ENCODE data around the gene EVC2.

EVC2 gene

DNA sequence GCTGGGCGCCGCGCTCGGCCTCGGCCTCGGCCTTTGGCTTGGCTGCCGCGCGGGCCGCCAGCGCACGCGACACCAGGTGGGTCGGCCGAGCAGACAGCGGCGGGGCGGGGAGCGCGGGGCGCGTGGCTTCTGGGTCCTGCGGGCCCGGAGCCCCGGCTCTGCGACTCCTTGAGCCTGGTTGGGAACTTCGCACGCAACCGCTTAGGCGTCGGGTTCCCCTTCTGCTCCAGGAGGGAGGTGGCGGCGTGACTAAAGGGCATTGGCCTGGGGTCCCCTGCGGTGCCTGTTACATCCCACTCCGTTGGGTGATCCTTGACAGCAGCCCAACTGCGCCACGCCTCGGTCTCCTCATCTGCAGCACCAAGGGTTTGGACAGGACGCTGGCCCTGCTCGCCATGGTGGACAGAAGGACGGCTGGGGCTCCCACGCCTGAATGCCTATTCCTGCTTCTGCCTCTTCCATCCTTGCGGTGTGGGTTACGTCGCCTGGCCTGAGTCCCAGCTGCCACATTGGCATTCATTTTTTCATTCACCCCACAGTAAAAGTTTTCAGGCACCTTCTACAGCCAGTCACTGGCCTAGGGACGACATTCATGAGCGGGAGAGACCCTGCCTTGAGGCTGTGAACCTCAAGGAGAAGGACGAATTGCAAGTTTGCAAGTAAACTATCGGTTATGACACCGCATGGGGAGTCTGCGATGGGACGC, 3.3 kb upstream of the EVC2 start:
- no peak for DNase-seq

- peak; percentile 16 for DNase-seq
These were observed 2.7 kb upstream of the EVC2 start, which contains the start of gene EVC for GRCh38 chr4:5710961-5711478. Gene EVC (plus strand): TSS chr4:5711201. CDS start chr4:5711381, 180 bp downstream.

GRCh38 chr4:5710065-5710960, 2.0 kb upstream of the EVC2 start:
- DNase-seq, result no peak

- no peak for DNase-seq
These were observed 832 bp upstream of the EVC2 start for GRCh38 chr4:5709207-5709575.

DNA sequence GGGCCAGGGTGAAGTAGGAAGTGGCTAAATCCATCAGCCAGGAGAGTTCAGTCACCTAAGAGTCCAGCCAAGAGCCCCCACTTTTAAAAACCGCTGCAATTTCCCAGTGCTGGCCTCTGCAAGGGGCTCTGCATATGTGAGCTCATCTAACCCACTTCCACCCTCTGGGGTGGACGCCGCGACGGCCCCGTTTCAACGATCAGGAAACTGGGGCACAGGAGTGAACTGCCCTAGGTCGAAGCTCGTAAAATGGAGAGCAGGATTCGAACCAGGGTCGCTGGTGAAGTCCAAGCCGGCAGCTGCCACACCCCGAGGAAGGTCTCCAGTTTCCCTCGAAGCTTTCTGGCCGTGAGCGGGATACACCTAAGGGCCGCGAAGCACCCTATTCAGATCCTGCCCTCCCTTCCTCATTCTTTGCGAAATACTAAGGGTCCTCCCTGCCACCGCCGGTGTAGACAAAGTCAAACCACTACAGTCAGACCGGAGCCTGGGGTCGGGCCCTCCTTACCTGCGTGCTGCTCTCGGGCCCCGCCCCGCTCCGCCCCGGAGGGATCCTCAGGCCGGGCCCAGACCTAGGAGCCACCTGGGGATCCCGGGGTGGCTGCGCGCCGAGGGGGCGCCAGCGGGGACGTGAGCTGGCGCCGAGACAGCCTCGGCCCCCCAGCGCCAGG, 446 bp downstream of the EVC2 start:
- no peak for DNase-seq

GRCh38 chr4:5707366-5707765, 993 bp downstream of the EVC2 start:
- DNase-seq, result no peak

- no peak for DNase-seq
These were observed 1.7 kb downstream of the EVC2 start for GRCh38 chr4:5706486-5707290.

DNA sequence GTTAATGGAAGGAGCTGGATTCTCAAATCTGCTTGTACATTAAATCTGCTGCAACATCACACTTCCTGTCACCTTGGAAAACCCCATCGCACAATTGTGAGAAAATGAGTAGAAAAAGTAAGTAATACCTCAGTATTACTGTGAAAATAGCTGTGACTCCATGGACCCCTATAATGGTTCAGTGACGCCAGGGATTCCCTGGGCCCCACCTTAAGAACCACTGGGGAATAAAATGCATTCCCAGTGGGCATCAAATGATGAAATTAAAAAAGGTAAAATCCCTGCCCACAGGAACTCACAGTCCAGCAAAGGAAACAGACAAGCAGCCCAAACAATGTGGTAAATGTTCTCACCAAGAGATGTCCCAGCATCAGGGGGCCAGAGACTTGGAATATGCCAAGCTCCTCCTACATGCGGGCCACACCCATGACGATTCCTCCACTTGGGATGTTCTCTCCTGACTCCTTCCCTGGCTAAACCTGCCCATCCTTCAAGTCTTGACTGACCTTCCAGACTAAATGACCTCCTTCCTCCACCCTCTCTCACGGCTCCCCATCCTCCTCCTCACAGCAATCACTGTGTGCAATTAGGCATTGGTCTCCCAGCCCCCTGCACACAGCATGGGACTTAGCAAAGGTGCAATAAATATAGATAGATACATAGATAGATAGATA, 2.6 kb downstream of the EVC2 start:
- DNase-seq, result no peak

GRCh38 chr4:5704276-5704675, 4.1 kb downstream of the EVC2 start:
- DNase-seq, result no peak

- DNase-seq, result no peak
These were observed 4.5 kb downstream of the EVC2 start for GRCh38 chr4:5703831-5704230.

- no peak for DNase-seq
These were observed 6.4 kb downstream of the EVC2 start for GRCh38 chr4:5701971-5702370.

GRCh38 chr4:5700459-5700858, 7.9 kb downstream of the EVC2 start:
- no peak for DNase-seq

DNA sequence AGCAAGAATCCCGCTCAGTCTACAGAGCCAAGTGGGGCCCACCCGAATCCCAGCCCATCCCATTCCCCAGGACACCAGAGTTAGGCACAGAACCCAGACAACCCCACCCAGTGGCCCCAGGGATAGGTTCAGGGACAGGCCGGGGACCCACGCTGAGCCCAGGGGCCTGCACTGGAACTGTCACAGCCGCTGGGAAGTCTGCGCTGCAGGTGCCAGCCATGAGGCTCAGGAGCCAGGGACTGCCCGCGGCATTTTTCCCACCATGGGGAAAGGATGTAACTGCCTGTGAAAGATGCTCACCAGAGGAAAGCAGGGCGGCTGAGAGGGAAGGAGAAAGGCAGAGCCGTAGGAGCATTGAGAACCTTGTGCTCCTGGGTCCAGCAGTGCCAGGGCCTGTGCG, 12.0 kb downstream of the EVC2 start:
- no peak for DNase-seq

- DNase-seq, result no peak
These were observed 14.5 kb downstream of the EVC2 start for GRCh38 chr4:5693871-5694270.

DNA sequence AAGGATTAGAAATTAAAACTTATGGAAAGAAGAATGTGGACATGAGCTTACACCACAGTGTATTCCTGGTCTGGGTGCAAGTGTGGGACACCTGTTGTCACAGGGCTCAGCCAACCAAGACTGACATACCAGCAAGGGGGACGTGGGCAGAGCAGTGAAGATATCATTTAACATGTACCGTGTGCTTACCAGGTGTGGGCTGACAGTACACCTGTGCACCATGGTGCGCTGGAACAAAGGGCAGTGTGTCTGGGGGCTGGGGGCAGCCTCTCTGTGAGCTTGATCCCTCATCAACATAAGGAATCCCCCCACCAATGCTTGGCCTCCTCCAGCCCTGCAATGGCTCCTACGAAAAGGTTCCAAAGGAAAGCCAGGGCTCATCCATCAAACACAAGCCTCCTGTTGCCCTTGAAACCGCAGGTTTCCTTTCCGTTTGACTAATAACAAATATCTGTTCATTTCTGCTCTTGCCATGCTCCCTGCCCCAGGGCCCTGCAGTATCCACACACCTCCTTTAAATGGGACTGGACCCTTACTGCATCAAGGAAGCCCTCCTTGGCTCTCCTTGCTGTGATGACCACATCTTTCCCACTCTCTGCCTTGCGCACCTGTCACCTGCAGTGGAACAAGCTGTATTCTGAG, 16.7 kb downstream of the EVC2 start:
- DNase-seq, result no peak

- DNase-seq, result no peak
These were observed 19.3 kb downstream of the EVC2 start for GRCh38 chr4:5689065-5689464.

DNA sequence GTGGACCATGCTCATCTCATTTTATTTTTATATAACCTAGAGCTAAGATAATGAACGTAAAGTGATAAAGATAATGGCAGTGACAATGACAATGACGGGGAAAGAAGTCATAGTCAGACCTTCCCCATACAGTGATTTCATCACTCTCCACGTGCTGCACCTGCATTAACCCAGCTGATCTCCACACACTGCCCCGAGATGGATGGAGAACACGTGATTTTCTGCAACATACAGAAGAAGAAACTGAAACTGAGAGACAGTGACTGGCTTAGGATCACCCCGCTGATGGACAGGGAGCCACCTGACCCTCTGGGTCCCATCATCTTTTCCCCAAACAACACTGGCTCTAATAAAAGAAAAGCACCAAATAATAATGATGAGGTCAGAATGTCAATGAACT, 22.0 kb downstream of the EVC2 start:
- no peak for DNase-seq

DNA sequence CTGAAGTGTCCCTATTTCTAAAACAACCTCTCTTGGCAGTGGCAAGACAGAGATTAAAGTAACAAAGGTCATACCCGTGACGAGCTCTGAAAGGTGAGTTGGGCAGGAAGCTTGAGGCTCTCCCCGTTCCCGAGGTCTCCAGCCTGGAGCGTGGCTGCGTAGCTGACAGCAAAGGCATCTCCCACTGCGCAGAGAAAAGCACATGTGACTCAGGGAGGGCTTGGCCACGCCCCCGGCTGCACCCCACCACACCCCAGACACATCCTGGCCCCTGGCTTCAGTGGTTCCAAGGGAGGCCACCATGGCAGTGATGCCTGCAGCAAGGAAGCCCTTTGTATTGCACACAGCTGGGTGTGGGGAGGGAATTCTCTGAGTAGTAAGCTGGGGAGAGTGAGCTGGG, 23.1 kb downstream of the EVC2 start:
- DNase-seq, result no peak

DNA sequence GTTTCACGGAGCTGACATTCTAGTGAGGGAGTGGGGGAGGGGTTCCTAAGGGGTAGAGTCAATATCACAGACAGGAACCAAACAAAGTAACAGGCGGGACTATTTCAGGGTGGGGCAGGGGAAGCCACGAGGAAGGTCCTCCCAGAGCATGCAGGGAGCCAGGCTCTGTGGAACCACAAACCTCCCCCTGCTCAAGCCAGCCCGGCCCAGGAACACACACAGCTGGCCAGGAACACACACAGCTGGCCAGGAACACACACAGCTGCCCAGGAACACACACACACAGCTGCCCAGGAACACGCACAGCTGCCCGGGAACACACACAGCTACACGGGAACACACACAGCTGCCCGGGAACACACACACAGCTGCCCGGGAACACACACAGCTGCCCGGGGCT, 24.8 kb downstream of the EVC2 start:
- DNase-seq, result no peak

- DNase-seq, result no peak
These were observed 29.4 kb downstream of the EVC2 start for GRCh38 chr4:5678977-5679376.

- DNase-seq, result no peak
These were observed 31.6 kb downstream of the EVC2 start for GRCh38 chr4:5676763-5677162.

DNA sequence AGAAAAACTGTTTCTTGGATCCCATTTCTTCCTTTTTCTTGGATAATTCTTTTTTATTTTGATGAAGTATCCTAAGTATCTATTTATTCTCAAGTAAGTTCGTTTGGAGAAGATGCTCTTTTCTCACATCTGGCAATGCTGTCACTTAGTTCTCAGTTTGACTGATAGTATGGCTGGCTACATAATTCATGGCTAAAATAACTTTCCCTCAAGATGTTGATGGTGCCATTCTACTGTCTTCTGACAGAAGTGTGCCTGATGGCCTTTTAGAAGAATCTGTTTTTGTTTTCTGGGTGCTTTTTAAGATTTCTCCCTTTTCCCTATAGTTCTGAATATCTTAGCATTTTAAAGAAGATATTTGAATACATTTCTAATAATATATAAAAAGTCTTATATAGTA, 41.6 kb downstream of the EVC2 start:
- DNase-seq, result no peak

All from DMS 273 treated with DMSO at 0.1 percent for 48 hours (cell line).